PFSK-1 (cell line): ENCODE data around the gene STUM.

Experiments used
- FOXP2 ChIP-seq: optimal IDR thresholded peaks from 2 replicates; pipeline ENCODE3; 2011; ENCODE audit warnings: borderline replicate concordance, control low read depth, inconsistent platforms; ENCODE audit not compliant: insufficient read depth; ENCODE audit errors: extremely low read length, extremely low read depth
- TAF1 ChIP-seq: IDR thresholded peaks from 2 replicates; pipeline ENCODE4 v1.6.1; 2012; ENCODE audit warnings: low read length, control low read depth, borderline replicate concordance; ENCODE audit not compliant: insufficient read depth
- TF ChIP-seq, protein P1 (sequence below), 2 experiments: IDR thresholded peaks; 2 replicates each; pipeline versions ENCODE4 v1.6.1 to v1.8.0; 2011 to 2012; ENCODE audit warnings: low read depth in 2 of 2, low read length in 2 of 2, control low read depth in 1 of 2, inconsistent platforms in 1 of 2, mild to moderate bottlenecking in 1 of 2, moderate library complexity in 1 of 2; ENCODE audit not compliant: insufficient read depth in 1 of 2

DNA sequence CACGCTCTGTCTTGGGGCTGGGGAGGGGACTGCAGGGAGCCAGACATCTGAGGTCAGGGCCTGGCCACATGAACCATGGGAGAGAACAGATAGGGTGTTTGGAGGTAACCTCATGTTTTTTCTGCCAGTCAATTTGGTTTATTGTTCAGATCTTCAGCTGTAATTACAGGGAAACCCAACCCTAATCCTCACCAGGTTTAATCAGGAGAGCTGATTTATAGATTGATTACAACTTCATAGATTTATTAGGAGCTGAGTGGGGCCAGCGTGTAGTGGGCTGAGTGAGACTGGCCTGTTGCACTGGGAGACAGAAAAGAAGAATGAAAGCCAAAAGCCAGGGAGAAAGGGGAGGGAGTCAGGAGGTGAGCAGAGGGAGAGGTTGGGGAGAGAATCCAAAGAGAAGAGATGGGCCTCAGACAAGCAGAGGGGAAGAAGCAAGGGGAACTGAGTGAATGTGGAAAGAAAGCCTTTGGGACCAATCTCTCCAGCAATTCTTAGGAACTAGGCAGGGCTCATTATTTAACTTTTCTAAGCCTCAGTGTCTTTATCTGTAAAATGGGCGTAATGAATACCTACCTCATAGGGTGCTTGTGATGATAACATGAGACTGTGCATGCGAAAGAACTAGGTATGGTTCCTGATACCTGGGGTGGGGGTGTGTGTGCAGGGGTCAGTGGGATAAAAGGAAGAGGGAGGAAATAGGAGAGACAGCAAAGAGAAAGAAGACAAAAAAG lies 17.0 kb upstream of the STUM start:
- TF ChIP-seq, protein P1, sequence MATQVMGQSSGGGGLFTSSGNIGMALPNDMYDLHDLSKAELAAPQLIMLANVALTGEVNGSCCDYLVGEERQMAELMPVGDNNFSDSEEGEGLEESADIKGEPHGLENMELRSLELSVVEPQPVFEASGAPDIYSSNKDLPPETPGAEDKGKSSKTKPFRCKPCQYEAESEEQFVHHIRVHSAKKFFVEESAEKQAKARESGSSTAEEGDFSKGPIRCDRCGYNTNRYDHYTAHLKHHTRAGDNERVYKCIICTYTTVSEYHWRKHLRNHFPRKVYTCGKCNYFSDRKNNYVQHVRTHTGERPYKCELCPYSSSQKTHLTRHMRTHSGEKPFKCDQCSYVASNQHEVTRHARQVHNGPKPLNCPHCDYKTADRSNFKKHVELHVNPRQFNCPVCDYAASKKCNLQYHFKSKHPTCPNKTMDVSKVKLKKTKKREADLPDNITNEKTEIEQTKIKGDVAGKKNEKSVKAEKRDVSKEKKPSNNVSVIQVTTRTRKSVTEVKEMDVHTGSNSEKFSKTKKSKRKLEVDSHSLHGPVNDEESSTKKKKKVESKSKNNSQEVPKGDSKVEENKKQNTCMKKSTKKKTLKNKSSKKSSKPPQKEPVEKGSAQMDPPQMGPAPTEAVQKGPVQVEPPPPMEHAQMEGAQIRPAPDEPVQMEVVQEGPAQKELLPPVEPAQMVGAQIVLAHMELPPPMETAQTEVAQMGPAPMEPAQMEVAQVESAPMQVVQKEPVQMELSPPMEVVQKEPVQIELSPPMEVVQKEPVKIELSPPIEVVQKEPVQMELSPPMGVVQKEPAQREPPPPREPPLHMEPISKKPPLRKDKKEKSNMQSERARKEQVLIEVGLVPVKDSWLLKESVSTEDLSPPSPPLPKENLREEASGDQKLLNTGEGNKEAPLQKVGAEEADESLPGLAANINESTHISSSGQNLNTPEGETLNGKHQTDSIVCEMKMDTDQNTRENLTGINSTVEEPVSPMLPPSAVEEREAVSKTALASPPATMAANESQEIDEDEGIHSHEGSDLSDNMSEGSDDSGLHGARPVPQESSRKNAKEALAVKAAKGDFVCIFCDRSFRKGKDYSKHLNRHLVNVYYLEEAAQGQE (IDR thresholded peaks at IDR 0.05; ENCODE audit: insufficient read depth in 1 of 2, low read depth in 2 of 2, low read length in 2 of 2), result no peak
- TF ChIP-seq FOXP2 (no peak), TAF1 (no peak)
